HEK293 (cell line): Measurements from ENCODE around the gene CENPH.

Experiments
- CTCF ChIA-PET: fragments of 350-600 bp; formaldehyde crosslinking; extraction: SDS; loops from one replicate; lab custom pipeline; 2021; ENCODE audit warnings: antibody characterized with exemption; lab: Yijun Ruan, JAX
- POLR2A ChIA-PET: fragments of 300-600 bp; formaldehyde crosslinking; extraction: SDS; loops from one replicate; lab custom pipeline; 2020; ENCODE audit warnings: antibody characterized with exemption, inconsistent platforms; lab: Yijun Ruan, JAX
- H3K27ac ChIP-seq: fragments of 200-500 bp; sonication (Bioruptor generic); 2 replicates; pipeline ENCODE4 v1.5.1; 2014; ENCODE audit warnings: low read depth, low read length, control low read depth, inconsistent platforms; ENCODE audit errors: extremely low read depth
- H3K36me3 ChIP-seq, 2 experiments: fragments of 200-500 bp in 1 of 2; sonication (Bioruptor generic) in 1 of 2; 1 replicate in 1 of 2; 2 replicates in 1 of 2; pipeline ENCODE4 v1.5.1; 2014 to 2017; ENCODE audit warnings: inconsistent platforms in 2 of 2, low read length in 2 of 2; ENCODE audit not compliant: control insufficient read depth in 2 of 2, insufficient read depth in 1 of 2
- H3K4me1 ChIP-seq: fragments of 200-500 bp; sonication (Bioruptor generic); 2 replicates; pipeline ENCODE4 v1.5.1; 2014; ENCODE audit warnings: mild to moderate bottlenecking, low read length, inconsistent platforms; ENCODE audit not compliant: control insufficient read depth, insufficient read depth
- H3K4me3 ChIP-seq: 2 replicates; pipeline ENCODE4 v1.5.1; 2011; ENCODE audit warnings: low read depth, mild to moderate bottlenecking, control low read depth, low read length, moderate library complexity
- H3K9me3 ChIP-seq: fragments of 200-500 bp; sonication (Bioruptor generic); 2 replicates; pipeline ENCODE4 v1.5.1; 2014; ENCODE audit warnings: low read depth, low read length, inconsistent platforms; ENCODE audit not compliant: control insufficient read depth, insufficient read depth
- OVOL3 ChIP-seq: fragments of 450-650 bp; formaldehyde crosslinking; IDR thresholded peaks from 2 replicates; pipeline ENCODE4 v1.5.1; 2016; ENCODE audit warnings: missing biosample characterization, missing genetic modification characterization
- PRDM10 ChIP-seq: fragments of 450-650 bp; formaldehyde crosslinking; IDR thresholded peaks from 2 replicates; pipeline ENCODE4 v1.5.1; 2016; ENCODE audit warnings: missing biosample characterization, missing genetic modification characterization
- PRDM2 ChIP-seq: fragments of 450-650 bp; formaldehyde crosslinking; IDR thresholded peaks from 2 replicates; pipeline ENCODE4 v1.5.1; 2016; ENCODE audit warnings: missing biosample characterization, missing genetic modification characterization, borderline replicate concordance
- SCRT1 ChIP-seq: fragments of 450-650 bp; formaldehyde crosslinking; IDR thresholded peaks from 2 replicates; pipeline ENCODE4 v1.5.1; 2016; ENCODE audit warnings: missing biosample characterization, missing genetic modification characterization, borderline replicate concordance
- ZBTB1 ChIP-seq: fragments of 450-650 bp; formaldehyde crosslinking; IDR thresholded peaks from 2 replicates; pipeline ENCODE4 v1.5.1; 2016; ENCODE audit warnings: missing biosample characterization, missing genetic modification characterization
- ZBTB26 ChIP-seq: fragments of 450-650 bp; formaldehyde crosslinking; optimal IDR thresholded peaks from 2 replicates; pipeline ENCODE3; 2016; ENCODE audit warnings: missing biosample characterization, mild to moderate bottlenecking, missing genetic modification characterization
- ZNF10 ChIP-seq: fragments of 450-650 bp; formaldehyde crosslinking; IDR thresholded peaks from 2 replicates; pipeline ENCODE4 v1.5.1; 2017; ENCODE audit warnings: missing biosample characterization, missing genetic modification characterization
- ZNF366 ChIP-seq: fragments of 450-650 bp; formaldehyde crosslinking; conservative IDR thresholded peaks from 2 replicates; pipeline ENCODE4 v1.5.1; 2016; ENCODE audit warnings: missing biosample characterization, missing genetic modification characterization
- ZNF391 ChIP-seq: fragments of 450-650 bp; formaldehyde crosslinking; IDR thresholded peaks from 2 replicates; pipeline ENCODE4 v1.5.1; 2016; ENCODE audit warnings: low read depth, missing biosample characterization, missing genetic modification characterization, borderline replicate concordance
- ZNF426 ChIP-seq: fragments of 450-650 bp; formaldehyde crosslinking; IDR thresholded peaks from 2 replicates; pipeline ENCODE4 v1.5.1; 2017; ENCODE audit warnings: missing biosample characterization, missing genetic modification characterization, mild to moderate bottlenecking, inconsistent platforms, moderate library complexity
- ZNF449 ChIP-seq: fragments of 450-650 bp; formaldehyde crosslinking; IDR thresholded peaks from 2 replicates; pipeline ENCODE4 v1.5.1; 2017; ENCODE audit warnings: missing biosample characterization, mild to moderate bottlenecking, missing genetic modification characterization, moderate library complexity
- ZNF571 ChIP-seq: fragments of 450-650 bp; formaldehyde crosslinking; IDR thresholded peaks from 2 replicates; pipeline ENCODE4 v1.5.0; 2017; ENCODE audit warnings: missing biosample characterization, missing genetic modification characterization
- ZNF664 ChIP-seq: fragments of 450-650 bp; formaldehyde crosslinking; IDR thresholded peaks from 2 replicates; pipeline ENCODE4 v1.5.1; 2016; ENCODE audit warnings: missing biosample characterization, missing genetic modification characterization
- ZNF701 ChIP-seq: fragments of 450-650 bp; formaldehyde crosslinking; IDR thresholded peaks from 2 replicates; pipeline ENCODE4 v1.5.1; 2016; ENCODE audit warnings: missing biosample characterization, missing genetic modification characterization
- ZNF76 ChIP-seq: fragments of 450-650 bp; formaldehyde crosslinking; IDR thresholded peaks from 2 replicates; pipeline ENCODE4; 2016; ENCODE audit warnings: low read depth, missing biosample characterization, missing genetic modification characterization, borderline replicate concordance
- ZNF792 ChIP-seq: fragments of 450-650 bp; formaldehyde crosslinking; IDR thresholded peaks from 2 replicates; pipeline ENCODE4 v1.5.1; 2016; ENCODE audit warnings: missing biosample characterization, missing genetic modification characterization
- ZSCAN4 ChIP-seq: fragments of 450-650 bp; formaldehyde crosslinking; IDR thresholded peaks from 2 replicates; pipeline ENCODE4 v1.5.1; 2017; ENCODE audit warnings: missing biosample characterization, missing genetic modification characterization

The CENPH gene

GRCh38 chr5:69211200-69211599 lies 21.8 kb downstream of the CENPH start (continued):
- TF ChIP-seq ZNF426 (tag by site-specific recombination) (no peak), OVOL3 (no peak), ZNF10 (no peak), PRDM2 (no peak)

GRCh38 chr5:69212022-69212421 lies 22.6 kb downstream of the CENPH start:
- CTCF ChIA-PET = interaction anchor here (0.6 kb wide), 2 partner anchors 16 to 121 kb away, joined by 3 to 4 read pairs; no protein-coding TSS in a partner anchor

GRCh38 chr5:69213513-69214215 lies 24.3 kb downstream of the CENPH start:
- Histone ChIP-seq H3K4me1 (no peaks in the 10 kb centered on the region), H3K9me3 (no peaks in the 10 kb centered on the region), H3K36me3 (peaks cover 35 to 36% of the 10 kb centered on the region in 2 experiments), H3K27ac (no peak overlapping the region), H3K4me3 (no peak overlapping the region)
- ChIA-PET CTCF (no interaction called here), POLR2A (interaction anchor here (1.1 kb wide), 1 partner anchor 24 kb away, joined by 4 read pairs; the partner anchor contains the start of gene CENPH)
- TF ChIP-seq ZNF391 (no peak), ZNF366 (tag by site-specific recombination) (peak; percentile 71), ZNF792 (tag by site-specific recombination) (no peak), SCRT1 (tag by site-specific recombination) (no peak), ZBTB1 (tag by site-specific recombination) (no peak), ZBTB26 (tag by site-specific recombination) (no peak), PRDM10 (tag by site-specific recombination) (peak; percentile 91)

More at GRCh38 chr5:69212022-69212421, 22.6 kb downstream of the CENPH start:
- TF ChIP-seq ZNF701 (tag by site-specific recombination) = no peak
- TF ChIP-seq ZSCAN4 (tag by site-specific recombination) = no peak
- no peak for TF ChIP-seq ZNF76 (tag by site-specific recombination)
- no peak for TF ChIP-seq ZNF664 (tag by site-specific recombination)
- no peak for TF ChIP-seq ZNF449 (tag by site-specific recombination)
- no peak for TF ChIP-seq ZNF571
- POLR2A ChIA-PET = interaction anchor here (1.3 kb wide), 1 partner anchor 23 kb away, joined by 3 read pairs; the partner anchor contains the start of gene CDK7
- peaks cover 42 to 43% of the 10 kb centered on the region in 2 experiments for H3K36me3 ChIP-seq
- no peak overlapping the region for H3K27ac ChIP-seq
- H3K4me3 ChIP-seq = no peak overlapping the region
- H3K9me3 ChIP-seq = no peaks in the 10 kb centered on the region
- no peaks in the 10 kb centered on the region for H3K4me1 ChIP-seq
